EH (cell line): ENCODE results near the gene CBR1.
A peak's percentile ranks its signal among the peaks of the same experiment; 100 is the strongest.

Experiments used
- DNase-seq: peaks from one replicate; pipeline ENCODE4 v3.0.0-alpha.2; 2015; ENCODE audit warnings: low read depth

Gene CBR1

DNA sequence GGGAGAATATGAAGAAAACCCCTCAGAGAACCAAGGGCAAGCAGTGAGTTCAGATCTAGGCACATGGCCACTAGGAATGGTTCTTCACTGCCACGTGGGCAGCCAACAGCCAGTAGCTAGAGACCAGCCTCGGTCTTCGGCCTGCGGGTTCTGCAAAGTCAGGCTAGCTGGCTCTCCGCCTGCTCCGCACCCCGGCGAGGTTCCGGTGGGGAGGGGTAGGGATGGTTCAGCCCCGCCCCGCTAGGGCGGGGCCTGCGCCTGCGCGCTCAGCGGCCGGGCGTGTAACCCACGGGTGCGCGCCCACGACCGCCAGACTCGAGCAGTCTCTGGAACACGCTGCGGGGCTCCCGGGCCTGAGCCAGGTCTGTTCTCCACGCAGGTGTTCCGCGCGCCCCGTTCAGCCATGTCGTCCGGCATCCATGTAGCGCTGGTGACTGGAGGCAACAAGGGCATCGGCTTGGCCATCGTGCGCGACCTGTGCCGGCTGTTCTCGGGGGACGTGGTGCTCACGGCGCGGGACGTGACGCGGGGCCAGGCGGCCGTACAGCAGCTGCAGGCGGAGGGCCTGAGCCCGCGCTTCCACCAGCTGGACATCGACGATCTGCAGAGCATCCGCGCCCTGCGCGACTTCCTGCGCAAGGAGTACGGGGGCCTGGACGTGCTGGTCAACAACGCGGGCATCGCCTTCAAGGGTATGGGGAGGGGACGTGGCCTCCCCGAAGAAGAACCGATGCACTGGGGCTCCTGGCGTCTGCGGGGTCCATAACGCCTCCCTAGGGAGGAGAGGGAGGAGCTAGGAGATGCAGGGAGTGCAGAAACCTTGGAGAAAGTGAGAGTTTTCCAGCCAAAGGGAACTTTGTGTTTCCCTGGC lies at the start of gene CBR1:
CBR1 (plus strand) TSS at position 312 of the 871 bp plus-strand sequence; CDS start at position 404, 92 bp downstream.
- peak; percentile 95 for DNase-seq

DNA sequence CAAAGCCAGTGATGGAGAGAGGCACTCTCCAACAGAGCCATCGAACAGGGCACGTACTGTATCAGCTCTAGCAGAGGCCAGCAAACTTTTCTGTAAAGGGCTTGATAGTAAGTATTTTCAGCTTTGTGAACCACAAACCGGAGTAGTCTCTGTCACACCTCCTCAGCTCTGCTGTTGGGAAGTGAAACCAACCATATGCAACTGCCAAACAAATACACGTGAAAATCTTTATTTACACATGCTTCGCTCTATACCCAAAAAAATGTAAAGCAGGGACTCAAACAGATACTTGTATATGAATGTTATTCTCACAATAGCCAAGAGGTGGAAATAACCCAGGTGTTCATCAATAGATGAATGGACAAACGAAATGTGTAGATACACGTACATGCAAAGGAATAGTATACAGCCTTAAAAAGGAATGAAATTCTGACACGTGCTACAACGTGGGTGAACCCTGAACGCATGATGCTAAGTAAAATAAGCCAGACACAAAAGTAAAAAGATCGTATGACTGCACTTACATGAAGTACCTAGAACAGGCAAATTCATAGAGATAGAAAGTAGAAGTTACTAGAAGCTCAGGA lies 48.5 kb upstream of the CBR1 start:
- DNase-seq: no peak

DNA sequence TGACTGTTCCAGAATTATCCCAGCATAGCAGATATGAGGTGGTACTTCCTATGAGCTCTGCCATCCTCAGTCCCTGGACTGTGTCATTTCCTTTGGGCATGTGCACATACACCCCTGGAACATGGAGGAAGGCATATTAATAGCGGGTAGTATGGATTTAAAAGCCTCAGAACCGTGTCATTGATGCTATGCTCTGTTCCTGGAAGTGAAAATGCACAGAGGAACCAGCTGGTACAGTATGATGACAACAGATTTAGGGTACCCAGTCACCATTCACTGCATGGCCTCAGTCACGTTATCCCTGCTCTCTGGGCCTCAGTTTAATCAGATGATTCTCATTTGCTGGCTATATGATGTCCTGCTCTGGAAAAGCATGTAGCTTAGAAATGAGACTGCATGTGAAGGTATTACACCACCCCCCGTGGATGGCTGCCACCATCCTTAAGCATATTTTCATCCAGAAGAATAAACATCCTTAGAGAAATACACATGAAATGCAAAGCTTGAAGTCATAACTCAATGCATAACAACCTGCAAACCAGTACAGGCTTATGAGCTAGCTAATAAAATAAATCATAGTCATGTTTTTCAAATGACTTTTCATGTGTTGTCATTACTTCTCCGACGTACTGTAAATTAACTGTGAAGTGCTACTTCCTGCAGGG lies 47.3 kb upstream of the CBR1 start:
- peak; percentile 45 for DNase-seq

DNA sequence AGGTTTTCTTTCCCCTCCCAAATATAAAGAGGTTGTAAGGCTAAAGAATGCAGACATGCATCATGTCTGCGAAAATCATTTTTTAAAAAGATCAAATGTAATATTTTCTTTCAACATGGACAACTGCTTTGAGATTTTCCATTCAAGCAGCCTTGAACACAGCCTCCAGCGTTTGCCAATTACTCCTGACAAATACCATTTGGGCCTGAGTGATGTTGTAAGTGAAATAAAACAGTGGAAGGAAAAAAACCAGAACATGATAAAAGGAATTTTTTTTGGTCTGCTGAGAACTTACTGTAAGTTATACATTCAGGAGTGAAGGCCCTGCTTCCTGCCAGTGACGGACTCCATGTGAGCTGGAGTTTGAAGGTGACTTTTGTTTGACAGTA lies 46.7 kb upstream of the CBR1 start:
- DNase-seq: peak; percentile 15

DNA sequence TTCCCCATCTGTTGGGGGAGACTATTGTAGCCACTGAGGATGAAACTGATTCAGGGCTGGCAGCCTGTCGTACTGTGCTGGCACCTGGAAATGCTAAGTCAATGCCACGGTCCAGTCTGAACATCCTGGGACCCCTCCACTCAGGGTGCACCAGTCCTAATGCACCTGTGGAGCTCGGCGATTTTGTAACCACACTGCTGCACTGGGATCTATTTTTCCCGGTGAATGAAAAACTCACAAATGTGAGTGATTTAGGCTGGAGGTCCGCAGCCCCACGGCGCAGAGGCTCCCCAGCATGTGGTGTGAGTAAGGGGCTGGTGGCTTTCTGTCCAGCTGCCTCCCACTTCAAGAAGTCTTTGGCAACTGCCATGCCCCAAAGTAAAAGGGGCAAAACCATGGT lies 45.0 kb upstream of the CBR1 start:
- DNase-seq: no peak

DNA sequence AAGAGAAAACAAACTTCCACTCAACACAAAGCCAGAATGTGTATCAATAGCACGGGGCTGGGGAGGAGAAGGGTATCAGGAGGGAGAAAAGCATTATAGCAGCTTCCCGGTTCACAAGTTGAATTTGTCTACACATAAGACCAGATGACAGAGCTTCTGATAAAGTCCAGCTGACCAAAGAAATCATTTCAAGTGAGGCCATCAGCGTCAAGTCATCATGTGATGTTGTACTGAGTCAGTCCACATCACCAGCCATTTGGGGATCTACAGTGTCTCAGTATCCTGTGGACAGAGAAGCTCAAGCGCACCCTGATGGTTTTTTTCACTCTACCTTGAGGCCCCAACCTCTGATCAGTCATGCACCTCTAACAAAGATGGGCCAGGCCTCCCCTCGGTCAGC lies 42.5 kb upstream of the CBR1 start:
- DNase-seq: peak; percentile 23

DNA sequence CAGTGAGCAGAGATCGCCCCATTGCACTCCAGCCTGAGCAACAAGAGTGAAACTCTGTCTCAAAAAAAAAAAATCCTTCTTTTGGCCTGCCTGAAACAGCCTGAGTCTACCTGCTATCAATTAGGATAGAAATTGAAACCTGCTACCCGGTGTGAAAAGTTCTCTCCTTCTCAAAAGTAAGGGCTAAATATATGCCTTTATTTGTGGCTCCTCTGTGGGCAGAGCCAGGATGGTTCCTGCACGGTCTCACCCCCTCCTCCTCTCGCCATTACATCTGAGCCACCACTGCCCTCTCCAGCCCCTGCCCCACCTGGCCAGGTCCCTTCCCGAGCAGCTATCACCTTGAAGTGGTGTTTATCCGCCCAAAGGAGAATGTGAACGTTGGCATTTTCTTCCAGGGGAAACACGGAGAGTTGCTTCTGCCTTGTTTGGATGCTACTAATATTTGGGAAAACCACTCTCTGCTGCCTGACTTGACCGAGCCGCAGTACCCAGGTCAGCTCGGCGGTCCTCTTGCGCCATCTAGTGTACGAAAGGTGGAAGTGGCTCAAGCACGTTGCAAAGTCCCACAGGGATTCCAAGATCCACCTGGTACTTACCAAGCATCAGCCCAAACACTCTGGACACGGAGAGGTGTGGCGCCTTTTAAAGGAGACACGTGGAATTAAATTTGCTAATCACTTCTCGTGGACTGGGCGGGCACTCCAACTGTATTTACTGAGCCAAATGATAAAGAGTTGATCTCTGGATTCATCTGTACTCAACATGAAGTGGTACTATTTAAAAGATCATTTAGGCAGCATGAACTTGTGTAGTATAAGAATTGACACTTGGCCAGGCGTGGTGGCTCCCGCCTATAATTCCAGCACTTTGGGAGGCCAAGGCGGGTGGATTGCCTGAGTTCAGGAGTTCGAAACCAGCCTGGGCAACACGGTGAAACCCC lies 41.4 kb upstream of the CBR1 start:
- DNase-seq: peak; percentile 74

DNA sequence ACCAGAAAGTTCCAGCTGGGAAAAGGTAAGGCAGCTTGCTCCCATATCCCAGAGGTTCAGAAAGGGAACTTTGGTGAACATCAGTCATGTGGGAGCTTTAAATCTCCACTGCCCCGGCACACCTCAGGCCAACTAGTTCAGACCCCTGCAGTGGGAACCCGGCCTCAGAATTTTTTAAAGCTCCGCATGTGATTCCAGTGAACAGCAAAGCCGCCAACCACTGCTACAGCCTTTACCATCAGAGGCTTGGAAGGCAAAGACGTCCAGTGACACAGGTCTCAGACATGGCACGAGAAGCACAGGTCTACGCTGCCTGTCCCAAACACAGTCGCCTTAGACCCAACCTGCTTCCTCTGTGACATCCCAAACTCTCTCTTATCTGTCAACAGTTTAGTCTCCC lies 40.5 kb upstream of the CBR1 start:
- DNase-seq: no peak

DNA sequence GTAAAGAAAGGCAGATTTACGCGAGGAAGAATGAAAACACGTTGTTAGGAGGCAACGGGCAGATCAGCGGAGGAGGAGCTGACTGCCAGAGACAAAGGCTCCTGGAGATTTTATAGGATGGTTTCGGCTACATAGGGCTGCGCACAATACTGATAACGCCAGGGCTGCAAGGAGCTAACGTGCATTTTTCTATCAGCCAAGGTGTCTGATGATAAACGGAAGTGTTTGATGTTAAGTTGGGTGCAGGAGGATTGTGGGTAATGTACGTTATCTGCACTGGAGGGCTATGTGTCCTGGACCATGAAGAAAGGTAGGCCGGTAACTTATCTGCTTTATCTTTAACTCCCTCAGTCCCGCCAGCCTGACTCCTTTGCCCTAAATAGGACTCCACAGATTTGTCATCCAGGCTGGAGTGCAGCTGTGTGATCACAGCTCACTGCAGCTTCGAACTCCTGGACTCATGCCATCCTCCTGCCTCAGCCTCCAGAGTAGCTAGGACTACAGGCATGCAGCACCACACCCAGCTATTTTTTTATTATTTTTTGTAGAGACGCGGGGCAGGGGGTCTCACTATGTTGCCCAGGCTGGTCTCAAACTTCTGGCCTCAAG lies 39.1 kb upstream of the CBR1 start:
- peak; percentile 44 for DNase-seq

DNA sequence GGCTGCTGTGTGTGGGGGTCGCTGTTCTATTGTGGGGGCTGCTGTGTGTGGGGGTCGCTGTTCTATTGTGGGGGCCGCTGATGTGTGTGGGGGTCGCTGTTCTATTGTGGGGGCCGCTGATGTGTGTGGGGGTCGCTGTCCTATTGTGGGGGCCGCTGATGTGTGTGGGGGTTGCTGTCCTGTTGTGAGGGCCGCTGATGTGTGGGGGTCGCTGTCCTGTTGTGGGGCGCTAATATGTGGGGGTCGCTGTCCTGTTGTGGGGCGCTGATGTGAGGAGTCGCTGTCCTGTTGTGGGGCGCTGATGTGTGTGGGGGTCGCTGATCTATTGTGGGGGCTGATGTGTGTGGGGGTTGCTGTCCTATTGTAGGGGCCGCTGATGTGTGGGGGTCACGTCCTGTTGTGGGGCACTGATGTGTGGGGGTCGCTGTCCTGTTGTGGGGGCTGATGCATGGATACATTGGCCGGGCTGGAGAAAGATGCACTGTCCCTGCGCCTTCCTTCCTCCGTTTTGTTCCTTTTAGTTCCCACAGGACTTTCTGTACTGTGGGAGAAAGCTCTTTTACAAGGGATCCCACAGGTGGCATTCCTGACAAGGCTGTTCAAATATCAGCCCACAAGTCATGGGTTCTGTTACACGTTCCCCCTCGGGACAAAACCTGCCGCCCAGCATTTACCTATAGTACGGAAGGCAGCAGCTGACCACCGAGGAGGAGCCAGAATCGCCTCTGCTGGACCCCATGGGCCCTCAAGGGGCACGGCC lies 37.0 kb upstream of the CBR1 start:
- no peak for DNase-seq

DNA sequence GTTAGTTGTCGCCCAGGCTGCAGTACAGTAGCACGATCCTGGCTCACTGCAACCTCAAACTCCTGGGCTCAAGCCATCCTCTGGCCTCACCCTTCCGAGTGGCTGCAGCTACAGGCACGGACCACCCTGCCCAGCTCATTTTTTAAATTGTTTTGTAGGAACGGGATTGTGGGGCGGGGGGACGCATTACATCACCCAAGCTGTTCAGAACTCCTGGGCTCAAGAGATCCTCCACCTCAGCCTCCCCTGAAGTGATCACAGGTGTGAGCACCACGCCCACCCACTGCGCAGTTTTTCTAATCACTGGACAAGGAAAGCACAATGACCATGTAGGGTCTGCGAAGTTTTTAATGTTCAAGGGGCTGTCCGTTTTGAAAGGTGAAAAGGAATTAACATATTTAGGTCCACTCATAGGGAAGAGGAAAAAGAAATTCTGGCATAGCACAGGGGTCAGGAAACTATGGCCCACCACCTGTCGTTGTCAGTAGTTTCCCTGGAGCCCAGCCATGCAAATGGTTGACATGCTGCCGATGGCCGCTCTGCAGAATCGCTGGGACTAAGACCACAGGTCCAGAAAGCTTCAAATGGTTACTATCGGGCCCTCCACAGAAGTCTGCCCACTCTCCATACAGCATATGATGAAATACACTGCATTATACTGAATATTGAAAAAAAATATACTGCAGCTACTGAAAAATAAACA lies 35.5 kb upstream of the CBR1 start:
- DNase-seq: no peak

DNA sequence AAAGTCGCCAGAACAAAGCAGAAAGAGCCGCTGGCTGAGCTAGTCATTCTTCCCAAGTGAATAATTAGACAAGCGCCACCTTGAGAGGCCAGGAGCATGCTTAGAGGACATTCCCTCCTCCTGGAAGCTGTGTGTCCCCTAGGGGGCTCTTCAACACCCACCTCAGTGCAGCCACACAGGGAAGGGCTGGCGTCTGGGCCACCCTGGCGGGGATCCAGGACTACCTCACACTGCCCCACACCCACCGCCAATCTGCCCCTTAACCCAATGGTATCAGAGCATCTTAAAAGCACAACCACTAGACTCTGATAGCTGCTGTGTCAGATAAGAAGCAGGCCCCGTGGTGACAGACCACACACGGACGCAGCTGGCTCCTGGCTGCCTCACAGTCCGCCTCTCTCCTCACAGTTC lies 34.4 kb upstream of the CBR1 start:
- no peak for DNase-seq

DNA sequence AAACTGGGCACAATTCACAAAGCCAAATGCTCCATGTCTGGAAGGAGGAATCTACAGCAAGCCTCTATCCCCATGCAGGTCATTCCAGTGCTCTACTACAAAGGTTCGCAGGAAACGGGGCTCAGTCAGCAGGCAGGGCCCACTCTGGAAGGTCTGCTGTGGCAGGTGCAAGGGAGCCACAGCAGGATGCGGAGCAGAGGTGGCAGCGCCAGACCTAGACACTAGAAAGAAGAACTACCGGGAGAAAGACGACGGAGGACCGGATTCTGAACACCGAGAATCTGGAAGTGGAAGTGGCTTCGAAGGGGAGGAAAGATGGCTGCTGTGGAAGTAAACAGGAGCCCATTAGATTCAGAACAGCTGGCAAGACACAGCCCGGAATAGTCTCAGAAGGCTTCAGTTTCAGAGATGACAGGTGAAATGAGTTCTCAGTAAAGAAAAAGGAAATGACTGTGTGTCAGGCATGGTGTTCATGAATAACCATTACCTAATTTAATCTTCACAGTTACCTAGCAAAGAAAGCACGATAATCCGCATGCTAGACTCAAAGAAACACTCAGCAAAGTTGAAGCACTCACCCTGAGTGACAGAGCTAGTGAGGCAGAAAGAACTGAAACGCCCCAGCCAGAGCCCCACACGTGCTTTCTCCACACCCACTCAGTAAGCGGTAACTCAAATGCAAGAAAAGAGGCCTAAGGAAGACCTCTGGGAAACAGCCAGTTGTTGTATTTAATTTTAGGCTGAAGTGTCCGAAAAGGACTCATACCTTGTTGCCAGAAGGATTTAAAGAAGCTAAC lies 30.9 kb upstream of the CBR1 start:
- DNase-seq: no peak

DNA sequence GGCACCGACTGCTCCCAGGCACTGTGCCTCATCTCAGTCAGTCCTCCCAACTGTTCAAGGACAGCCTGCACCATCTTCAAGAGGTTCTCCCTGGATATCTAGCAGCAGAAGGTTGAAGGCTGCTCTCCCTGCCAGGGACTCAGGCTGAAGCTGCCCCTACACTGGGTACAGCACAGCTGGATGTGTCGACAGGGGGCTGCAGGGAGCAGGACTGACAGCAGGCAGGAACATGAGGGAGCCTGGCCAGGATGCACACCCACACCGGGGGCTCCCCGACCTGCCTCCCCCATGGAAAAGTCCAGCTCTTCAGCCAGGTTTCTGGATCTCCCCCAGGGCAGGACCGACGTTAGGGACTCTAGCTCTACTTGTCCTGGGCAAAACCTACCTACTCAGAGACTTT lies 30.0 kb upstream of the CBR1 start:
- DNase-seq: no peak

DNA sequence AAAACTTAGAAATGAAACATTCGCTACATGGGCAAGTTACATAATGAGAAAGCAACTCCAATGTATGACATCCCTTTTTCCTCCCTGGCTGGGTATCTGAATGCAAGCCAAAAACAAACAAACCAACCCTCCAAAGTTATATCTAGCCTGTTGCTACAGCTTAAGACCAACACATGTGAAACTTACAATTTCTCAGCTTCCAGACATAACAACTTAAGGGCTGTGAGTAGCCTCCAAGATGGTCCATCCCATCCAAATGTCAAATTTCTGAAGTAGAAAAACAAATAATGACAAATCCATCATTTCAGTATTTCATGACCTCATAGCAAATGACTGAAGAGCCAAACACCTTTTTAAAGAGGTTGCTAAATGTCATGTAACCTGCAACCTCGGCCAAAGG lies 29.4 kb upstream of the CBR1 start:
- DNase-seq: no peak

DNA sequence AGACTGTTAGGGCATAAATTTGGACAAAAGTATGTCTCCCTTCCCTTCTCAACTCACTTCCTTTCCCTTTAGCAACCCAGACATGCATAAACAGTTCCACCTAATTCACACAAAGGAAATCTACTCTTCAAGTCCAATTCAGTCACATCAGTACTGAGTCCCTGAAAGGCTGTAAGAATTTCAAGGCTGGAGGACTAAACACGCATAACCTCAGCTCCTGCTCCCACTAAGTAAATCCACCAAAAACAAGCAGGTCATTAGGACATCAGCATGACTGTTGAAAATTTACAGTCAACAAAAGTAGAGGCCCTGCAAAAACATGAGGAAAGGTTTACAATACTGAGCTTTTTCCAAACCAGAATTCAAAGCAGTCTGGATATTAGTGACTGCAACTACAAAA lies 27.9 kb upstream of the CBR1 start:
- DNase-seq: no peak

DNA sequence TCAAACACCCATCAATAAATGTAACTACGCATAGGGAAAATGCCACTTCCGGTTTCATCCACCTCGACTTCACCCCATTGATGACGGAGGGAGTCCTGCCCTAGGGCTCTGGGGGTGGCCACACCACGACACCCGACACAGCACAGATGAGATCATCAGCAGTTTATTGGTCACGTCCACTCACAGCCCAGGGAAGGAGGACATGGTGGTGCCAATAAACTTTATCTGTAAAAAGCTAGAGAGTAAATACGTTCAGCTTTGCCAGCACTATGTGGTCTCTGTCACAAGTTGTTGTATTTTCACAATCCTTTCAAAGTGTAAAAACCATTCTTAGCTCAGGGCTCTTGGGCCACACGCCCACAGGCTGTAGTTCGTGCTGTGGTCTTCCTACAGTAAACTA lies 25.8 kb upstream of the CBR1 start:
- peak; percentile 38 for DNase-seq

DNA sequence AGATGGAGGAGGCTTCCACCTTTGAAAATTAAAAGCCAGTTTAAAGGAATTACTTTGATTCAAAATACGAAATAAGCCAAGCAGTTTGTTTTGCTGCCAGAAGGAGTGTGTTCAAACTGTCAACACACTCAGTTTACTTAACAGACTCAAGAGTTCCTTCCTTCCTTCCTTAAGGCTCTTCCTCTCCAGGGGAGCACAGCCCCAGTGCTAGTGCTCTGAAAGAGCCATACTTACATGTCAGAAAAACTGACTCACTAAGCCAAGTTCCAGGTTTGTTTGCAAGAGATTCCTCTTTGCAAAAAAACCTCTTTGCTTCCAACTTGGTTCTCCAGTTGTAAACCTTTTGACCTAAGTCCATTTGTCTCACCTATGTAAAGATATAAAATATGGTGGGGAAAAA lies 23.8 kb upstream of the CBR1 start:
- DNase-seq: no peak

DNA sequence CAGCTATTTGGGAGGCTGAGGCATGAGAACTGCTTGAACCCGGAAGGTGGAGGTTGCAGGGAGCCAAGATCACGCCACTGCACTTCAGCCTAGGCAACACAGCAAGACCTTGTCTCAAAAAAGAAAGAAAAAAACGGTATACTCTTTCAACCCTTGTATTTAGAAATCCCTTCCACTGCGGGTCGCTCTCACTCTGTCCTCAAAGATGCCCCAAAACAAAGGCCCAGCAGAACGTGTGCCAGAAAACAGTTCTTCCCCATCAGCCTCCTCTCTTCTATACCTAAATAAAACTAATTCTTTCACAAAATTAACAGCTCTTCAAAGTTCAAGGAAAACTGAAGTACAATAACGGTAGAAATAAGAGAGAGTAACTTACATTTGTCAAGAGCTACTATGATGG lies 22.7 kb upstream of the CBR1 start:
- no peak for DNase-seq
